Measurements from ENCODE around the gene HP1BP3.

HP1BP3 gene

GRCh38 chr1:20726118-20726911, 60.8 kb downstream of the HP1BP3 start:
- Histone ChIP-seq H3K27me3 (peaks cover 63% of the 10 kb centered on the region), H3K27ac (no peak overlapping the region), H3K4me3 (ENCODE audit: low read depth in 1 of 2, low read length in 1 of 2) (no peak overlapping the region), H3K9me3 (no peaks in the 10 kb centered on the region), H3K36me3 (no peaks in the 10 kb centered on the region), H3K4me1 (ENCODE audit: control insufficient read depth in 1 of 2, insufficient read depth in 1 of 2, low read depth in 1 of 2, low read length in 1 of 2) (peaks cover 3% of the 10 kb centered on the region in 2 experiments)
- TF ChIP-seq CTCF (IDR thresholded peaks at IDR 0.05) = no peak

GRCh38 chr1:20725189-20726117, 61.7 kb downstream of the HP1BP3 start:
- no peak overlapping the region for H3K27ac ChIP-seq
- H3K36me3 ChIP-seq = no peaks in the 10 kb centered on the region
- H3K4me3 ChIP-seq (ENCODE audit: low read depth in 1 of 2, low read length in 1 of 2) = no peak overlapping the region
- H3K27me3 ChIP-seq = peaks cover 63% of the 10 kb centered on the region
- peaks cover 0 to 3% of the 10 kb centered on the region in 2 experiments for H3K4me1 ChIP-seq (ENCODE audit: control insufficient read depth in 1 of 2, insufficient read depth in 1 of 2, low read depth in 1 of 2, low read length in 1 of 2)
- TF ChIP-seq CTCF (IDR thresholded peaks at IDR 0.05) = no peak
- no peaks in the 10 kb centered on the region for H3K9me3 ChIP-seq

- H3K36me3 ChIP-seq = no peaks in the 10 kb centered on the region
- TF ChIP-seq CTCF (IDR thresholded peaks at IDR 0.05) = no peak
- H3K9me3 ChIP-seq = no peaks in the 10 kb centered on the region
- no peak overlapping the region for H3K4me3 ChIP-seq (ENCODE audit: low read depth in 1 of 2, low read length in 1 of 2)
- no peak overlapping the region for H3K27ac ChIP-seq
- peaks cover 0 to 3% of the 10 kb centered on the region in 2 experiments for H3K4me1 ChIP-seq (ENCODE audit: control insufficient read depth in 1 of 2, insufficient read depth in 1 of 2, low read depth in 1 of 2, low read length in 1 of 2)
- peaks cover 63% of the 10 kb centered on the region for H3K27me3 ChIP-seq
Measured at GRCh38 chr1:20724364-20725188, 62.5 kb downstream of the HP1BP3 start.

GRCh38 chr1:20723537-20724363, 63.4 kb downstream of the HP1BP3 start:
- H3K36me3 ChIP-seq = no peaks in the 10 kb centered on the region
- no peak overlapping the region for H3K4me3 ChIP-seq (ENCODE audit: low read depth in 1 of 2, low read length in 1 of 2)
- no peak overlapping the region for H3K27ac ChIP-seq
- peaks cover 0 to 3% of the 10 kb centered on the region in 2 experiments for H3K4me1 ChIP-seq (ENCODE audit: control insufficient read depth in 1 of 2, insufficient read depth in 1 of 2, low read depth in 1 of 2, low read length in 1 of 2)
- no peak for TF ChIP-seq CTCF (IDR thresholded peaks at IDR 0.05)
- H3K27me3 ChIP-seq = peaks cover 63% of the 10 kb centered on the region
- no peaks in the 10 kb centered on the region for H3K9me3 ChIP-seq

Data from neutrophil (primary cell).